Effector memory CD4-positive, alpha-beta T cell (primary cell): ENCODE measurements around the gene PRR30.

Source experiments
- DNase-seq, 3 donors: peaks; one replicate each; pipeline ENCODE4 v3.0.0-alpha.2; 2020
- H3K27ac ChIP-seq: 2 replicates; pipeline ENCODE4 v1.7.0; 2013; ENCODE audit warnings: mild to moderate bottlenecking, low read length, moderate library complexity; ENCODE audit not compliant: insufficient read depth, poor library complexity, severe bottlenecking
- H3K27me3 ChIP-seq: replicated peaks from 2 replicates; pipeline ENCODE4 v1.7.0; 2013; ENCODE audit warnings: mild to moderate bottlenecking, low read length; ENCODE audit not compliant: insufficient read depth, control insufficient read depth, poor library complexity, severe bottlenecking
- H3K36me3 ChIP-seq: 2 replicates; pipeline ENCODE4 v1.7.0; 2013; ENCODE audit warnings: mild to moderate bottlenecking, low read length, moderate library complexity; ENCODE audit not compliant: control insufficient read depth, insufficient read depth
- H3K4me1 ChIP-seq: 2 replicates; pipeline ENCODE4 v1.7.0; 2013; ENCODE audit warnings: low read length, mild to moderate bottlenecking; ENCODE audit not compliant: control insufficient read depth, insufficient read depth, poor library complexity, severe bottlenecking
- H3K4me3 ChIP-seq: 2 replicates; pipeline ENCODE4 v1.7.0; 2013; ENCODE audit warnings: low read length, low read depth, mild to moderate bottlenecking; ENCODE audit not compliant: insufficient read depth, poor library complexity, severe bottlenecking
- H3K9me3 ChIP-seq: 2 replicates; pipeline ENCODE4 v1.7.0; 2013; ENCODE audit warnings: mild to moderate bottlenecking, low read length, moderate library complexity; ENCODE audit not compliant: control insufficient read depth

The PRR30 gene

DNA sequence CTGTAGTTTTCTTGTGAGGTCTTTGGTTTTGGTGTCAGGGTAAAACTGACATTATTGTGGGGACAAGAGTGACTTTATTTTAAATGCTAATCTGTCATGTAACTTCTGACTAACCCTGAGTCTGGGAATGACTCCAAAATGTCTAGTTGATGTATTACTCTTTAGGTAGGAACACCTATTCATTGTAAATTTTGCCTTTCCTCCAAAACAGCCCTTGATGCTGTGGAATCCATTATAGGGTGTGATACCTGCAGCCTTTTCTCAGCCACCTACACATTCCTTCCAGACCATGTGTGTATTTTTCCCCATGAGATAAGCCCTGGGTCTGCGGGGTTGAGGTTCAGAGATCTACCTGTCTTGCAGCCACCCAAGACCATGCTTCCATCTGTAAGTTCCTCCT lies 4.1 kb upstream of the PRR30 start:
- no peak for DNase-seq
- Histone ChIP-seq H3K27me3 (no peaks in the 10 kb centered on the region), H3K36me3 (no peaks in the 10 kb centered on the region), H3K9me3 (no peaks in the 10 kb centered on the region), H3K27ac (no peak overlapping the region), H3K4me3 (no peak overlapping the region), H3K4me1 (no peaks in the 10 kb centered on the region)

DNA sequence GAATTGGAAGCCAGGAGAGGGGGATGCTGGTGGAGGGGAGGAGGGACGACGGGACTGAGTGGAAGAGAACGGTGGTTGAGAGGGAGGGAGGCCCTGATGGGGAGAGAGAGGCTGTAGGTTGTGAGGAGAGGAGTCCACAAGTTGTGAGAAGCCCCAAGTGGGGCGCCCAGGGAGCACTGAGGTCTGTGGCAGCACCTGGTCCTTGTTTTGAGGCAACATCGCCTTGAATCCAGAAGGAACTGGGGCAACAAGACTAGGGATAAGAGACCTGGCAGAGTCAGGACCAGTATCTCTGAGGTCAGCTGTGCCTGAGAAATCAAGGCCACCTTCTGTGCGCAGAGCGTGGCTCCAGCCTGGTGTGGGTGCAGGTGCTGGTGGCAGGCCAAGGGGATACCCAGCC lies 1.1 kb downstream of the PRR30 start:
- Histone ChIP-seq H3K4me3 (no peak overlapping the region), H3K4me1 (peaks cover 9% of the 10 kb centered on the region)

DNA sequence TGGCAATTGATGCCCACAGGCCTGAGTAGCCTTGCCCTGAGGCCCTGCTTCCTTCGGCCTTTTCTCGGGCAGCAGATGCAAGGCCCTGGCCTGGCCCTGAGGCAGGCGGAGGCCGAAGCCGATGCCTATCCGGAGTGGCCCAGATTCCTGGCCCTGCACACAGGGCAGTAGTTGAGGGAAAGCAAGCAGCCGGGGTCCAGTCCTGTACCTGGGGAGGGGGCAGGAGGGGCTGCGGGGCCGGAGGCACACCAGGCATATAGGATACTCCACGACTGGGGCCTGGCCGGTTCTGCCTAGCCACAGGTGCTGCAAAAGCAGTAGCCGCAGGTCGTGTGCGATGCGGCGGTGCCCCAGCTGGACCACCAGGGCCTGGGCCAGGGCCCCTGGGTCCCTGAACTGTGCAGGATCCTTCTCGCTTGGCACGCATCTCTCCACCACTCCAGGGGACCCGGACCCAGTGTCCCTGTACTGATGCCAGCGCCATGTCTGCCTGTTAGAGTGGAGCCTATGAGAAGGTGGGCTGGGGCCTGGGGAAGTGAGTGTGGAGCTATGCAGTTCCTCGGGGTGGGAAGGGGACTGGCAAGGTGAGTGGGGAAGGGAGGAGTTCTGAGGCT lies 1.8 kb downstream of the PRR30 start:
- no peak overlapping the region for H3K27ac ChIP-seq
- H3K36me3 ChIP-seq: peaks cover 2% of the 10 kb centered on the region
- DNase-seq: no peak
- peaks cover 13% of the 10 kb centered on the region for H3K4me1 ChIP-seq
- H3K27me3 ChIP-seq: no peaks in the 10 kb centered on the region
- H3K9me3 ChIP-seq: no peaks in the 10 kb centered on the region
- H3K4me3 ChIP-seq: no peak overlapping the region

More for the DNA sequence above, 1.1 kb downstream of the PRR30 start:
- Histone ChIP-seq H3K27ac (no peak overlapping the region), H3K9me3 (no peaks in the 10 kb centered on the region), H3K27me3 (no peaks in the 10 kb centered on the region), H3K36me3 (no peaks in the 10 kb centered on the region)
- DNase-seq: no peak

DNA sequence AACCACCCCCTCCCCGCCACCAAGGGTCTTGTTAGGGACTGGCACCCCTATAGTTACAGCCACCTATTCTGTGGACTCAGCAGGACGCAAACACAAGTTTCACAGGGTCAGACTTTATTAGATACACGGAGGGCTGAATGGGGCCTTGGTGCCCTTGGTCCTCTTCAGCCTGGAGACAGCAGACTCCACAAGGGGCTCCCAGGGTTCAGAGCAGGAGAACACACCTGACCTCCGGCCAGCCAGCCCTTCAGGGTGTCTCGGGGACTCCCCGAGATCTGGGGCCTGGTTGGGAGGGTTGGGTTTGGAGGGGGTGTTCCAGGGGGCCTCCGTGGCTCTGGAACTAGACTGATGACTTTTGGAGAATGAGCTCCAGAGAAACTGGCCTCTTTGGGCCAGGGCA lies 2.5 kb downstream of the PRR30 start:
- Histone ChIP-seq H3K36me3 (peaks cover 8% of the 10 kb centered on the region), H3K27me3 (no peaks in the 10 kb centered on the region), H3K4me1 (peaks cover 13% of the 10 kb centered on the region), H3K27ac (no peak overlapping the region), H3K4me3 (no peak overlapping the region), H3K9me3 (no peaks in the 10 kb centered on the region)
- no peak for DNase-seq

DNA sequence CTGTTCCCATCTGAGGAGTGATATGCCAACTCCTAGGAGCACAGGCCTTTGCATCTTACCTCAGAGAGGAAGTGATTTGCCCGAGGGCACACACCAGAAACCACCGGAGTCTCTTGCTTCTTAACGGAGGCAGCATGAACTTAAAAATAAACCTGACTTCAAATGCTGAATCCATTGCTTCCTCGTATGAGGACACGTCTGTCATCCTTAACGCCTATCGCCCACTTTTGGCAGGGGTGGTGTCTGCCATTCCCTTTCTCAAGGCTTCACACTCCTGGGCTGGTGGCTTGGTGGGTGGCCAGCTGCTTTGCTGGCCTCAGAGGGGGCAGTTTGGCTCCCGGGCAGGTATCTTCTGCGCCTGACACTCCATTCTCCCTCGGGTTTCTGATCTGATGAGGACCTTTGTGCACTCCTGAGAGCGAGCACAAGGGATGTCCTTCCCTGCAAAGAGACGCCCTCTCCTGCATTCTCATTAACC lies 3.7 kb downstream of the PRR30 start:
- Histone ChIP-seq H3K27me3 (no peaks in the 10 kb centered on the region), H3K4me3 (no peak overlapping the region), H3K4me1 (peaks cover 13% of the 10 kb centered on the region), H3K9me3 (no peaks in the 10 kb centered on the region), H3K27ac (no peak overlapping the region), H3K36me3 (peaks cover 11% of the 10 kb centered on the region)
- DNase-seq: no peak

DNA sequence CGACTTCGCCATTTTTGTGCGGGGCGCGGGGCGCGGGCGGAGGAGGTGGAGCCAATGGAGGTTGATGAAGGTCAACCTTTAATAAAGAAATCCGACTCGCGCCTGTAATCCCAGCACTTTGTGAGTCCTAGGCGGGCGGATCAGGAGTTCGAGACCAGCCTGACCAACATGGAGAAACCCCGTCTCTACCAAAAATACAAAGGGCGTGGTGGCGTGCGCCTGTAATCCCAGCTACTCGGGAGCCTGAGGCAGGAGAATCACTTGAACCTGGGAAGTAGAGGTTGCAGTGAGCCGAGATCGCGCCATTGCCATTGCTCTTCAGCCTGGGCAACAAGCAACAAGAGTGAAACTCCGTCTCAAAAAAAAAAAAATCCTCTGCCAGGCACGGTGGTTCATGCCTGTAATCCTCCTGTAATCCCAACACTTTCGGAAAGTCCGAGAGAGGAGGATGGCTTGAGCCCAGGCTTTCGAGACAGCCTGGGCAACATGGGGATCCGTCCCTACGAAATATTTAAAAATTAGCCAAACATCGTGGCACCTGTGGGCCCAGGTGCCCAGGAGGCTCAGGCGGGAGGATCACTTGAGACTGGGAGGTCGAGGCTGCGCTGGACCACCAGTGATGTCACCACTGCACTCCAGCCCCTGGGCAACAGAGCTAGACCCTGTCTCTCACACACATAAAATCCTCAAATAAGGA lies 4.3 kb downstream of the PRR30 start:
- peak overlapping the region; percentile 99 for H3K4me3 ChIP-seq
- no peak for DNase-seq
- H3K4me1 ChIP-seq: peaks cover 13% of the 10 kb centered on the region
- H3K27me3 ChIP-seq: no peaks in the 10 kb centered on the region
- H3K27ac ChIP-seq: no peak overlapping the region
- no peaks in the 10 kb centered on the region for H3K9me3 ChIP-seq
- H3K36me3 ChIP-seq: peaks cover 17% of the 10 kb centered on the region

DNA sequence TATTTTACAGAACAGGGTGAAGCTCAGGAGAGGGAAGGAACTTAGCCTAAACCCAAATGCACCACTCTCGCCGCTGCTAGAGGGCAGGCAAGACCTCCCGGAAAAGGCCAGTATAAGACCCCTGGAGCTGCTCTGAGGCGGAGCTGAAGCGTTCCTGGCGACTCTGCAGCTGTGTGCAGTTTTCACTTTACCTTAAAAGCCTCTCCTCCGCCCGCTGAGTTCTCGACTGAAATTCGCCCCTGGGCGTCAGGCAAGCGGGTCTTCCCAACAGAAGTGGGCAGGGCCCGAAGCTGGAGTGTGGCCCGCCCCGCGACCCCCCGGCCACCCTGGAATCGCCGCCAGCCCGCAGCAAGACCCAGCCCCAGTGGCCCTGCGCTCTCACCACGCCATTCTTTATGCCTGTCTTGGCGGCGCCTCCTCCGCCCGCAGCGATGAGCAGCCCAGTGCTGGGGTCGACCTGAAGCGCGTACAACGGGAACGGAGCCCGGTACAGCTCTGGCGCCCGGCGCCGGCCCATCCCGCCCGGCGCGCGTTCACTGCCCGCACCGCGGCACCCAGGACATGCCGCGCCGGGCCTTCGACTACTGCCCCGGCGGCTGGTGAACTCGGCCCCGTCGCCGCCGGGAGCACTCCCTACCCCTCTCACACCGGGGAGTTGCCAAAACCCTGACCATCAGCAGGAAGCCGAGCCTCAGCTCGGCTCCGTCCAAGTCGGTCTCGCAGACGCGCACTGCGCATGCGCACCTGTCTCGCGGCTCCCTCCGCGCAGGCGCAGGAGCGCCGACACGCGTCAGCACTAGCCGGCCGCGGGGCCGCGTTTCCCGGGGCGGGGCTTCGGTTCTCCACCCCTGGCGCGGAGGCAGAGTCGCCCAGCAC lies 5.1 kb downstream of the PRR30 start, which contains the start of gene PREB:
TSS of gene PREB (minus strand) at position 732 of the 876 bp plus-strand sequence. CDS start at position 517, 215 bp downstream.
- Histone ChIP-seq H3K36me3 (peaks cover 25% of the 10 kb centered on the region), H3K27me3 (no peaks in the 10 kb centered on the region)

DNA sequence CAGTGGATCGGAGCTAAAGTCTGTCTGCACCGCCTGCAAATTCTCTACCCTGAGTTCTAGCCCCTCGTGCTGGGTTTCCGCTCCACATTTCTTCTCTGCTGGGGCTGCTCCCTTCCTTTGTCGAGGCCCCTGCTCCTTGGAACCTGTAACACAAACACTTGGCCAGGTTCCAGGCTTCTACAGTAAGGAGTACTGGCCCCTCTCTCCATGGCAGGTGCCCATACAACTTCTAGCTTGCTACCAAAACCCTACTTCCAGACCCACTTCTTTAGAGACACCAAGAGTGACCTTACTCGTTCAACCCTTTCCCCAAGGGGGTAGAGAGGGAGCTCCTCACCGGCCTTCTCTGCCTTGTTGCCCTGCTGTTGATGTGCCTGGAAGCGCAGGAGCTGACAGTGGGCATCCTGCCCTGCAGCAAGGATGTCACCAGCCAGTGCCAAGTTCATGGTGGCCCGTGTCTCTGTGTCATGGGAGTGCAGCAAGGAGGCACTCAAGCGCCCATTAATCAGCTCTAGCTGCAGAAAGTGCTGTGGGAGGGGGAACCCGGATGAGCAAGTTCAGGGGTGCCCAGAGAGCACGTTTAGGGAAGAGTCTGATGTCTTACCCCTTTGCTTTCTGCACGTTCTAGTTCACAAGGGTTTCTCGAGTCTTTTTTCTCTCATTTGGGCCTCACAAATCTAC lies 5.9 kb downstream of the PRR30 start:
- Histone ChIP-seq H3K36me3 (peaks cover 27% of the 10 kb centered on the region), H3K9me3 (no peaks in the 10 kb centered on the region), H3K4me3 (peak overlapping the region; percentile 99), H3K27me3 (no peaks in the 10 kb centered on the region), H3K4me1 (peaks cover 13% of the 10 kb centered on the region), H3K27ac (peak overlapping the region; percentile 95)
- no peak for DNase-seq

More for the DNA sequence above, 5.1 kb downstream of the PRR30 start, which contains the start of gene PREB:
- peak; percentile 95 to 96 (median 96) for DNase-seq
- peak within 1 kb of the TSS; percentile 95 for H3K27ac ChIP-seq
- no peaks in the 10 kb centered on the region for H3K9me3 ChIP-seq
- peaks cover 13% of the 10 kb centered on the region for H3K4me1 ChIP-seq
- H3K4me3 ChIP-seq: peak within 1 kb of the TSS; percentile 99

DNA sequence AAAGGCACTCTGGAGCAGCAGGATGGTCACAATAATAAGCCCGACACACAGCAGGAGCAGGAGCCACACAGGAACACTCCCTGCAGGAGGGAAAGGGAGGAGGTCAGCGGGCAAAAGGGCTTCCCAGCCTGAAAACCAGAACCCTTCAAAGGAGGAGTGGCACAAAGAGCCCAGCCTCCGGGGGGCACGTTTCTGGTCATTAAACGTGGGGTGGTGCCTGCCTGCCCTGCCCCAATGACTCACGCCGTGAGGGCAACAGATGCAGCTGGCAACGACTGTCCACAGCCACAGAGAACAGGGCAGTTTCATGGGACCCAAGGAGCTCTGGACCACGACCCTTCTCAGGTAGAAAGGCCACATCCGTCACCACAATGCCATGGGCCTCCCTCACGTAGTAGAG lies 7.8 kb downstream of the PRR30 start:
- H3K4me1 ChIP-seq: peaks cover 13% of the 10 kb centered on the region
- H3K36me3 ChIP-seq: peaks cover 27% of the 10 kb centered on the region
- H3K27me3 ChIP-seq: no peaks in the 10 kb centered on the region
- no peak overlapping the region for H3K27ac ChIP-seq
- H3K9me3 ChIP-seq: no peaks in the 10 kb centered on the region
- DNase-seq: no peak
- H3K4me3 ChIP-seq: no peak overlapping the region
